Keratinocyte (primary cell): ENCODE measurements around the gene TSSC4. TPM values are rescaled to one million over a fixed set of nuclear protein-coding genes. Genes with fewer than 3 reads are reported as not detected.

Experiments used
- DNase-seq: peaks from one replicate; pipeline ENCODE4 v3.0.0-alpha.2; 2011; ENCODE audit warnings: low read depth, missing footprints, low spot score
- FAIRE-seq: peaks from 2 replicates; lab custom pipeline; 2011; peaks lifted over from hg19 to GRCh38; lab: Jason Lieb, UNC
- H2AFZ ChIP-seq: 2 replicates; pipeline ENCODE4 v1.6.0; 2012; ENCODE audit warnings: low read length, control low read depth, inconsistent platforms; ENCODE audit not compliant: control insufficient read depth
- H3K27ac ChIP-seq: 2 replicates; pipeline ENCODE4 v1.5.1; 2011; ENCODE audit warnings: low read length; ENCODE audit not compliant: control insufficient read depth, insufficient read depth
- H3K27me3 ChIP-seq: 3 replicates; pipeline ENCODE4 v1.6.0; 2011; ENCODE audit warnings: low read length; ENCODE audit not compliant: control insufficient read depth, insufficient read depth; ENCODE audit errors: extremely low read depth
- H3K36me3 ChIP-seq, 2 experiments: 2 replicates in 1 of 2; 3 replicates in 1 of 2; pipeline ENCODE4 v1.5.1; 2011; ENCODE audit warnings: low read length in 2 of 2, mild to moderate bottlenecking in 1 of 2; ENCODE audit not compliant: control insufficient read depth in 2 of 2, insufficient read depth in 2 of 2; ENCODE audit errors: extremely low read depth in 1 of 2
- H3K4me1 ChIP-seq: 3 replicates; pipeline ENCODE4 v1.5.1; 2011; ENCODE audit warnings: low read length; ENCODE audit not compliant: control insufficient read depth, insufficient read depth; ENCODE audit errors: extremely low read depth
- H3K4me2 ChIP-seq: 3 replicates; pipeline ENCODE4 v1.6.0; 2011; ENCODE audit warnings: low read depth, low read length; ENCODE audit not compliant: control insufficient read depth, insufficient read depth; ENCODE audit errors: extremely low read depth
- H3K4me3 ChIP-seq, 3 experiments: fragments of 200-600 bp in 1 of 3; sonication (generic) in 1 of 3; 2 replicates in 2 of 3; 3 replicates in 1 of 3; pipeline ENCODE4 v1.5.1; 2011 to 2016; ENCODE audit warnings: low read length in 3 of 3, mild to moderate bottlenecking in 3 of 3, control low read depth in 2 of 3, inconsistent platforms in 1 of 3, low read depth in 1 of 3, mixed read lengths in 1 of 3, mixed run types in 1 of 3, moderate library complexity in 1 of 3; ENCODE audit not compliant: control insufficient read depth in 2 of 3, insufficient read depth in 2 of 3; ENCODE audit errors: extremely low read depth in 1 of 3
- H3K79me2 ChIP-seq: 2 replicates; pipeline ENCODE4 v1.6.0; 2012; ENCODE audit warnings: low read length; ENCODE audit not compliant: control insufficient read depth, insufficient read depth
- H3K9ac ChIP-seq: 3 replicates; pipeline ENCODE4 v1.6.0; 2011; ENCODE audit warnings: low read length; ENCODE audit not compliant: control insufficient read depth, insufficient read depth; ENCODE audit errors: extremely low read depth
- H3K9me1 ChIP-seq: 3 replicates; pipeline ENCODE4 v1.6.0; 2011; ENCODE audit warnings: low read length; ENCODE audit not compliant: control insufficient read depth, insufficient read depth; ENCODE audit errors: extremely low read depth
- H3K9me3 ChIP-seq: 2 replicates; pipeline ENCODE4 v1.5.1; 2012; ENCODE audit warnings: low read depth, low read length; ENCODE audit not compliant: control insufficient read depth
- H4K20me1 ChIP-seq: 3 replicates; pipeline ENCODE4 v1.6.0; 2011; ENCODE audit warnings: low read length; ENCODE audit not compliant: control insufficient read depth, insufficient read depth; ENCODE audit errors: extremely low read depth
- EZH2 ChIP-seq: IDR thresholded peaks from one replicate; pipeline ENCODE4 v1.6.1; 2012; ENCODE audit warnings: inconsistent platforms, mild to moderate bottlenecking, low read length, moderate library complexity
- dilution Hi-C: fragments of 300-500 bp; cut with MboI; formaldehyde crosslinking; loops from one replicate; pipeline ENCODE4 v1.7.0; 2020; ENCODE audit warnings: low sequenced_read_pairs; ENCODE audit not compliant: extremely low pct_ligation_motif_present
- polyA plus RNA-seq, 5 experiments: library from polyadenylated mRNA; depleted of rRNA in 3 of 5; stranded (reverse) in 3 of 5; stranded (forward) in 1 of 5; unstranded in 1 of 5; fragments of >200 nt; gene quantifications; 1 replicate in 1 of 5; 2 replicates in 3 of 5; 3 replicates in 1 of 5; pipeline versions ENCODE4 v1.2.1 to v1.2.3, GENCODE V29; 2011 to 2012; ENCODE audit warnings: missing spikeins in 2 of 5, low read depth in 1 of 5, low replicate concordance in 1 of 5
- TF ChIP-seq, protein P1 (sequence below), 3 experiments: IDR thresholded peaks in 1 of 3; conservative IDR thresholded peaks in 1 of 3; optimal IDR thresholded peaks in 1 of 3; 2 replicates in 2 of 3; 3 replicates in 1 of 3; pipeline versions ENCODE3 to v1.5.1; 2011; ENCODE audit warnings: low read length in 3 of 3, mild to moderate bottlenecking in 3 of 3, moderate library complexity in 2 of 3, control low read depth in 1 of 3, inconsistent platforms in 1 of 3; ENCODE audit not compliant: insufficient read depth in 2 of 3; ENCODE audit errors: extremely low read depth in 1 of 3

Gene TSSC4
- polyA plus RNA-seq, 1 donor (not counting 4 experiments of a cell fraction or from before 2014, with no cell fraction given) = 15.9 TPM

DNA sequence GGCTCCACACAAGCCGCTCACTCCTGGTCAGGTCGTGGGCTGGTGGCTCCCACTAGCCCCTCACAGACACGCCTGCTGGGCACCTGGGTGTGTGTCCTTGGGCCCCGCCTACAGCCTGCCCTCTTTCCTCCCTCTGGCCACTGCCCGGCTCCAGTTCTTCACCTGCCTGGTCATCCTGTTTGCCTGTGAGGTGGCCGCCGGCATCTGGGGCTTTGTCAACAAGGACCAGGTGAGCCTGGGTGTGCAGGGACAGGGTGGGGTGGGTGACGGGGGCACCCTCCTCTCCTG, 5.8 kb upstream of the TSSC4 start:
- peaks cover 47% of the 10 kb centered on the region for H3K79me2 ChIP-seq
- H3K9me3 ChIP-seq = no peaks in the 10 kb centered on the region
- H3K4me2 ChIP-seq = no peak overlapping the region
- H3K4me1 ChIP-seq = peaks cover 23% of the 10 kb centered on the region
- H3K4me3 ChIP-seq = no peak overlapping the region
- dilution Hi-C loops = no loop called here
- no peak overlapping the region for H2AFZ ChIP-seq
- H4K20me1 ChIP-seq = peaks cover 11% of the 10 kb centered on the region
- FAIRE-seq = no peak
- TF ChIP-seq, protein P1, sequence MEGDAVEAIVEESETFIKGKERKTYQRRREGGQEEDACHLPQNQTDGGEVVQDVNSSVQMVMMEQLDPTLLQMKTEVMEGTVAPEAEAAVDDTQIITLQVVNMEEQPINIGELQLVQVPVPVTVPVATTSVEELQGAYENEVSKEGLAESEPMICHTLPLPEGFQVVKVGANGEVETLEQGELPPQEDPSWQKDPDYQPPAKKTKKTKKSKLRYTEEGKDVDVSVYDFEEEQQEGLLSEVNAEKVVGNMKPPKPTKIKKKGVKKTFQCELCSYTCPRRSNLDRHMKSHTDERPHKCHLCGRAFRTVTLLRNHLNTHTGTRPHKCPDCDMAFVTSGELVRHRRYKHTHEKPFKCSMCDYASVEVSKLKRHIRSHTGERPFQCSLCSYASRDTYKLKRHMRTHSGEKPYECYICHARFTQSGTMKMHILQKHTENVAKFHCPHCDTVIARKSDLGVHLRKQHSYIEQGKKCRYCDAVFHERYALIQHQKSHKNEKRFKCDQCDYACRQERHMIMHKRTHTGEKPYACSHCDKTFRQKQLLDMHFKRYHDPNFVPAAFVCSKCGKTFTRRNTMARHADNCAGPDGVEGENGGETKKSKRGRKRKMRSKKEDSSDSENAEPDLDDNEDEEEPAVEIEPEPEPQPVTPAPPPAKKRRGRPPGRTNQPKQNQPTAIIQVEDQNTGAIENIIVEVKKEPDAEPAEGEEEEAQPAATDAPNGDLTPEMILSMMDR (optimal IDR thresholded peaks at IDR 0.05 in 1 of 3, IDR thresholded peaks at IDR 0.05 in 1 of 3, conservative IDR thresholded peaks at IDR 0.05 in 1 of 3; ENCODE audit: extremely low read depth in 1 of 3, insufficient read depth in 2 of 3, low read length in 3 of 3) = no peak
- no peak for TF ChIP-seq EZH2
- H3K27me3 ChIP-seq = no peaks in the 10 kb centered on the region
- DNase-seq = no peak
- H3K9ac ChIP-seq = no peak overlapping the region
- no peaks in the 10 kb centered on the region for H3K9me1 ChIP-seq
- no peak overlapping the region for H3K27ac ChIP-seq
- H3K36me3 ChIP-seq = peaks cover 36 to 40% of the 10 kb centered on the region in 2 experiments

DNA sequence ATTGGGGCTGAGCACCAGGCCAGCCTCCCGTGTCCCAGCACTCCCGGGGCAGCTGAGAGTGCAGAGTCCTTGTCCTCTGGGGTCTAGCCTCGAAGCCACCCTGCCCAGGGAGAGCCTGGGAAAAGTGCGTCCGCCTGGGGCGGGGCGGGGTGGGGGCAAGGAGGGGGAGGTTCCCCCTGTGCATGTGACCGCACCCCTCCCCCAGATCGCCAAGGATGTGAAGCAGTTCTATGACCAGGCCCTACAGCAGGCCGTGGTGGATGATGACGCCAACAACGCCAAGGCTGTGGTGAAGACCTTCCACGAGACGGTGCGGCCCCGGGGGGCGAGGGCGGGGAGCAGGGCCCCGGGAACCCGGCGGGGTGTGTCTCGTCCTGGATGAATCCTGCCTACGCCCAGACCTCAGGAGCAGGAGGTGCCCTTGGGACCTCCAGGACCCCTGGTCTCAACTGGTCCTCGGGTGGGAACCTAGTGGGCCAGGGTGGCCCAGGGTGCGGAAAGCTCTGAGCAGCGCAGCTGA, 5.3 kb upstream of the TSSC4 start:
- Histone ChIP-seq H3K4me1 (peaks cover 17% of the 10 kb centered on the region), H4K20me1 (peaks cover 5% of the 10 kb centered on the region), H3K36me3 (peaks cover 36 to 40% of the 10 kb centered on the region in 2 experiments), H3K4me2 (no peak overlapping the region), H3K9me1 (no peaks in the 10 kb centered on the region), H3K4me3 (no peak overlapping the region), H3K79me2 (peaks cover 43% of the 10 kb centered on the region), H3K27me3 (no peaks in the 10 kb centered on the region), H3K9me3 (no peaks in the 10 kb centered on the region), H3K27ac (no peak overlapping the region), H3K9ac (no peak overlapping the region), H2AFZ (no peak overlapping the region)
- TF ChIP-seq EZH2 = no peak
- TF ChIP-seq, protein P1 (optimal IDR thresholded peaks at IDR 0.05 in 1 of 3, IDR thresholded peaks at IDR 0.05 in 1 of 3, conservative IDR thresholded peaks at IDR 0.05 in 1 of 3; ENCODE audit: extremely low read depth in 1 of 3, insufficient read depth in 2 of 3, low read length in 3 of 3) = no peak
- DNase-seq = no peak
- no peak for FAIRE-seq
- dilution Hi-C loops = no loop called here
